SH-SY5Y (cell line): ENCODE measurements around the gene TSPEAR.

Experiments used
- GATA2 ChIP-seq: IDR thresholded peaks from 2 replicates; pipeline ENCODE4 v1.6.1; 2011; ENCODE audit warnings: mild to moderate bottlenecking, low read depth, low read length
- GATA3 ChIP-seq: IDR thresholded peaks from 2 replicates; pipeline ENCODE4 v1.6.1; 2011; ENCODE audit warnings: low read depth, mild to moderate bottlenecking, low read length, moderate library complexity

The TSPEAR gene

GRCh38 chr21:44513389-44514217 is 197.8 kb downstream of the TSPEAR start:
- TF ChIP-seq GATA3 (no peak), GATA2 (no peak)

GRCh38 chr21:44512496-44513388 is 198.6 kb downstream of the TSPEAR start:
- no peak for TF ChIP-seq GATA2
- TF ChIP-seq GATA3: no peak

- TF ChIP-seq GATA2 (no peak), GATA3 (no peak)
Measured at GRCh38 chr21:44511938-44512275, 199.5 kb downstream of the TSPEAR start.

- TF ChIP-seq GATA3: no peak
- no peak for TF ChIP-seq GATA2
Measured at GRCh38 chr21:44511219-44511937, 200.0 kb downstream of the TSPEAR start.

GRCh38 chr21:44510508-44511218 is 200.7 kb downstream of the TSPEAR start:
- no peak for TF ChIP-seq GATA2
- TF ChIP-seq GATA3: no peak

DNA sequence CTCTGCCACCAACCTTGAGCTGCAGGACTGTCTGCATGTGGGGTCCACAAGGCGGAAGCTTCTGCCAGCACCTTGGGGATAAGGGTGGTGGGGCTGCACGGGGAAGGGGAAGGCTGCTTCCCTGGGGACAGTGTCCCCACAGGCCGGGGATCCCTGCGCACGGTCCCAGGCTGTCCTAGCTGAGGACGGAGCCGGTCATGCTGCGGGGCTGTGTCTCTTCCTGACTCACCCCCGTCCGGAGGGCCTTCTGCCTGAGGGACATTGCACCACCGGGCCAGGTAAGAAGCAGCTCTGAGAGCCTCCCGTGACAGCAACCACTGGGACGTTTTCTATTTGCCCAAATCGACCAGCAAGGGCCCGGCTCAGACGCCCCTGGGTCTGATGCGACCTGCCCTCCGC is 201.3 kb downstream of the TSPEAR start:
- TF ChIP-seq GATA3 (no peak), GATA2 (no peak)

DNA sequence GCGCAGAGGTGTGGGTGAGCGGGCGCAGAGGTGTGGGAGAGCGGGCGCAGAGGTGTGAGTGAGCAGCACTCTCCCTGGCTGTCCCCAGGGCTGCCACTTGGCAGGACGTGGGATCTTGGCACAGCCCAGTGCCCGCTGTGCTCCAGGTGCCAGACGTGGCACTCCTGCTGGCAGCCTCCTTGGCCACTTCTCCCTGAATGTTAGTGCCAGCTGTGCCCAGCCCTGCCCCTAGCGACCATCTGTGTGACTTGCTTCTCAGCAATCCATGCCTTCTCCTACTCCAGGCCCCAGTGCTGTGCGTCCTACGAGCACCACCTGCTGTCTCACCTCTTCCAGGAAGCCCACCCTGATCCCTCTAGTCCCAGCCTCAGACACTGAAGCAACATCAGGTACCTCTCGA is 201.8 kb downstream of the TSPEAR start:
- no peak for TF ChIP-seq GATA3
- TF ChIP-seq GATA2: no peak

GRCh38 chr21:44508711-44509445 is 202.5 kb downstream of the TSPEAR start:
- TF ChIP-seq GATA2 (no peak), GATA3 (no peak)

DNA sequence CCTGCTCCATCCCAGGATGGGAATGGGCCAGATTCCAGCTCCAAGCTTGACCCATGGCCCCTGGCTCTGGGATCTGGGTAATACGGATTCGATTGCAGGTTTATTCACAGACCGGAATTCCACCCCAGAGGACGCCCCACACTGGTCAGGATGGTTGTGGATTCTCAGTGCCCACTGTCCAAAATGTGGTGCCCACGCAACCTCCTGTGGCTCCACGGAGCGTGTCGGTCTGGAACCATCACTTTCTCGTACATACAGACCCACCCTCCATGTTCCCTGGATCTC is 203.0 kb downstream of the TSPEAR start:
- TF ChIP-seq GATA2 (no peak), GATA3 (no peak)

DNA sequence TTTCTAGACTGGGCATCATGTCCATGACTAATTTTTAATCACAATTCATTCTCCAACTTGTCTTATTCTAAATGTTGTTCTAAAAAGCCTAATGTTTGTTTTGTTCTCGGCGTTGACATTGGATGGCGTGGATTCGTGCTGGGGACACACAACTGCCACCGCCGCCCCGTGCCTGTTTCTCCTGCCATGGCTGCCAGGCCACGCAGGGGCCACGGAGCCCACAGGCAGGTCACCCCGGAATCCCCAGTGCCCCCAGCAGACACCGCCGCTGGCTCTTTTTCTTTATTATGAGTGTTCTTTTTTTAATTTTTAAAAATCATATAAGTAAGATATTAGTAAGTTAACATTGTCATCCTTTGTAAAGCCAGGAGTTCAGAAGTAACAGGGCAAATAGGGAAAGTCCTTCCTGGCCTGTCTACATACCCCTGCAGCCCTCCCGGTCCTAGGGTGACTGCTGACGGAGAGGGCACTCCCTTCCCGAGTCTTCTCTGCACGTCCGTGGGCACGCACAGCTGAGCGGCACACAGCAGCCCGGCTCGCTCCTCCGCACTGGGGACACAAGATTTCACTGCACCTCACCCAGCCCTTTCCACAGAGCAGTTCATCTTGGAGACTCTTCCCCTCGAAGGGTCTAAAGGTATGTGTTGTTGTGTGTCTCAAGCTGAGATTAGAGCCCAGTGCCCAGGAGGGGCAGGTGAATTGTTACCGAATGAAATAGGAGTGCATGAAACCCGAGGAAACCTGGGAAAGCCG is 203.5 kb downstream of the TSPEAR start:
- TF ChIP-seq GATA2 (no peak), GATA3 (no peak)

DNA sequence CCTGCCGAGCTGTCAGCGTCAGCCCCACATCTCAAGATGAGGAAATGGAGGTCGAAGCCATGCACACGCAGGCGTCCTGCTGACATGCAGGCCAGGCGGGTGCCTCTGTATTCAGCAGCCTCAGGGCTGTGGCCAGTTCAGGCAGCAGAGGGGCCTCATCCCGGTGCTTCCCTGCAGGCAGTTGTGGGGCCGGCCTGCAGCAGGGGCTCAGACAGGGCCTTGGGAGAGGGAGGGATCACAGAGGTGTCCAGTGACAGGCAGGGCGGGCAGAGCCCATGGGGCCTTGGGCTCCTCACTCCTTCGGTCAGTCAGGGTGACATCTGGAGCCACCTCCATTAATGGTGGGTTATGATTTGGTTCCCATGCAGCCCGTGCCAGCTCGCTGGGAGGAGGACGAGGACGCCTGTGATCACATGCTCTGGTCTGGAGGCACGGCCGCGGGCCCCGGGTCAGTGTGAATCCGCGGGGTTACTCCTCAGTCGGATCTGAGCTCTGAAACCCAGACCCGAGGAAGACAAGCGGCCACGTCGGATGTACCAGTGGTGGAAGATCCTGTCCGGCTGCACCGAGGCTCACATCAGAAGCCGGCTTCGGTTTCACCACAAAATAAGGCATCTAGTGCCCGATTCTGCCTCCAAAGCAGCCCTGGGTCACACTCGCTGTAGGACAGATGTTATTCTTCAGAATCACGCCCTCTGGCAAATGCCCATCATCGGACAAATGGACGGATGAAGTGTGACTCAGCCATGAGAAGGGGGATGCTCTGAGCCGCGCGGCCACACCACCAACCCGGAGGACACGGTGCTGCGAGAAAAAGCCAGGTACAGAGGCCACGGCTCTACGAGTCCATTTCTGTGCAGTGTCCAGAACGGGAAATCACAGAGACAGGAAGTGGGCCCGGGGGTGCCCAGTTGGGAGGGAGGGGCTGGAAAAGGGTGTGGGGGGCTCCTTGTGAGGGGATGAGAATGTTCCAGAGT is 204.8 kb downstream of the TSPEAR start:
- TF ChIP-seq GATA3: no peak
- TF ChIP-seq GATA2: no peak

DNA sequence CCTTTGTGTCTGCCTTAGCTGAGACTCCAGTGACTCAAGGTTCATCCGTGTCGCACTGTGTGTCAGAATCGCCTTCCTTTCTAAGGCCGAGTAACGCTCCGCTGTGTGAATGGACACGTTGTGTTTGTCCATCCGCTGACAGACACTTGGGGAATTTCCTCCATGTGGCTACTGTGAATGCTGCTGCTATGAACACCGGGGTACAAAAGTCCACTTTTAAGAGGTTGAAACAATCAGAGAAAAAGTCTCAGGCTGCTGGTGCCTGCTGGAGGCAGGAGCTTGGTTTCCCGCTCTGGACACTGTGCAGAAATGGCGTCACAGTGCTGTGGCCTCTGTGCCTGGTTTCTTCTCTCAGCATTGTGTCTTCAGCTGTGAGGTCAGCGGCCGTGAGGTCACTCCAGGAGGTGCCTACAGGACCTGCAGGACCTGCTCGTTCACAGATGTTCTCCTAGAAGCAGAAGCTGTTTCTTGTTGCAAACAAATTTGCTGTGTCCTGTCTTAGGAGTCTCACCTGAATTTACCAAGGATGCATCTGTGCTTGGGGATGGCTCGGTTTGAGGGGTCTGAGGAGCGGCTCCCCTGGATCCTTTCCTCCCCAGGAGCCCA is 205.6 kb downstream of the TSPEAR start:
- no peak for TF ChIP-seq GATA2
